ENCODE results near the gene PDSS2.

PDSS2 gene

DNA sequence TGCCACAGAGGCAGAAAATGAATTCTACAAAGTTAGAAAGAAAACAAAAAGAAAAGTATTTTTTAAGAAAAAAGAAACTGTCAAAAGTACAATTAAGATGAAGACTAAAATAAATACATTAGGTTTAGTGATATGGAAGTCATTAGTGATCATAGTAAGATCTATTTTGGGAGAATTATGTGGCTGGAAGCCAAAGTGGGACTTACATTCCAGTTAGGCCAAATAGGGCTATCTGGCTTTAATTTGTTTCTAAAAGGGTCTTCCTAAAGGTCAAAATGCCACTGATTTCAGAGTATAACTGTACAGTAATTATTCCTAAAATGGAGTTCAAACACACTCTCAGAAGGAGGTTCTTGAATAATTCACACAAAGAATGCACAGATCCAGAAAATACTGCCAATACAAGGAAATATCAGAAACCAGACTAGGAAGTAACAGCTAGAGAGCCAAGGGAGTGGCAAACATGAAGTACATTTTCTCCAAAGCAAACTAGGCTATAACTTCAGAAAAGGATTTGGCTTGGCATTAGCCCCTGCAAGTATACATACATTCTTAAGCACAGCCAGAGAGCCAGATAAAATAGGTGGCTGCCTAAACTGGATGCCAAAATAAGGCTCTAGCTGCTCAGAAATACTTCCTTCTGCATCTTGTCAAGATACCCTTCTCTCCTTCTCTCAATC lies 45.3 kb downstream of the PDSS2 start:
- TF ChIP-seq Cebpa-rat (IDR thresholded peaks at IDR 0.05) = no peak
- H3K4me2 ChIP-seq = no peak overlapping the region
- no peak overlapping the region for H3K9ac ChIP-seq
- peaks cover 0 to 6% (median 2%) of the 10 kb centered on the region in 10 experiments; a peak in 6 of 20 replicates for H3K4me1 ChIP-seq
- H3K27ac ChIP-seq = no peak overlapping the region
- H3K9me3 ChIP-seq (replicated peaks in 1 of 11) = 0 out of 22 replicates have a peak, but pooled peaks cover 0 to 5% (median 0%) of the 10 kb centered on the region in 11 experiments
- H3K36me3 ChIP-seq = peaks cover 0 to 7% (median 0%) of the 10 kb centered on the region in 11 experiments; a peak in 2 of 22 replicates
- no peaks in the 10 kb centered on the region for H3K27me3 ChIP-seq
- no peak overlapping the region for H3K4me3 ChIP-seq
- H4K20me1 ChIP-seq = no peaks in the 10 kb centered on the region; a peak in 1 of 22 replicates

DNA sequence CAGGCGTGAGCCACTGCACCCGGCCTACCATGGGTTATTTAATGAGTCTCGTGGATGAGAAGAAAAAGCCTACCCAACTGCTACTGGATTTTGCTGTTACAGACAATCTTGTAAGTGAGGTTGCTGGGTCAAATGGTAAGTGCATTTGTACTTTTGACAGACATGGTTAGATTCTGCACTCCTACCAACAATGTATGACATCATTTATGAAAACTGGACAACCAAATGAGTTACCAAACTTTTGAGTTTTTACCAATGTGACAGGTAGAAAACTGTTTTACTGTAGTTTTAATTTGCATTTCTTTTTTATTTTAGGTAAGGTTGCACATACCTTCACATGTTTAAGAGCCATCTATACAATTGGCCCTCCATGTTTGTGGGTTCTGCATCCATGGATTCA lies 48.2 kb downstream of the PDSS2 start:
- Histone ChIP-seq H4K20me1 (no peaks in the 10 kb centered on the region; a peak in 1 of 22 replicates), H3K9ac (no peak overlapping the region)
- no peak for TF ChIP-seq Cebpa-rat (IDR thresholded peaks at IDR 0.05)

GRCh38 chr6:107409942-107410341 lies 49.4 kb downstream of the PDSS2 start:
- Histone ChIP-seq H3K9me3 (replicated peaks in 1 of 11) (peaks cover 6 to 19% (median 14%) of the 10 kb centered on the region in 11 experiments), H3K4me2 (no peak overlapping the region), H3K27me3 (no peaks in the 10 kb centered on the region), H3K36me3 (peaks cover 0 to 9% (median 0%) of the 10 kb centered on the region in 11 experiments; a peak in 4 of 22 replicates), H3K27ac (no peak overlapping the region), H3K4me3 (no peak overlapping the region), H3K4me1 (no peaks in the 10 kb centered on the region), H3K9ac (no peak overlapping the region), H4K20me1 (no peaks in the 10 kb centered on the region)
- TF ChIP-seq Cebpa-rat (IDR thresholded peaks at IDR 0.05) = no peak

More for the DNA sequence above, 48.2 kb downstream of the PDSS2 start:
- no peak overlapping the region for H3K4me3 ChIP-seq
- peaks cover 0 to 7% (median 0%) of the 10 kb centered on the region in 11 experiments; a peak in 2 of 22 replicates for H3K36me3 ChIP-seq
- peaks cover 0 to 7% (median 2%) of the 10 kb centered on the region in 11 experiments; a peak in 7 of 22 replicates for H3K9me3 ChIP-seq (replicated peaks in 1 of 11)
- no peaks in the 10 kb centered on the region for H3K4me1 ChIP-seq
- no peak overlapping the region for H3K27ac ChIP-seq
- H3K4me2 ChIP-seq = no peak overlapping the region
- H3K27me3 ChIP-seq = no peaks in the 10 kb centered on the region

- Histone ChIP-seq H3K27me3 (no peaks in the 10 kb centered on the region), H3K4me3 (no peak overlapping the region), H3K27ac (no peak overlapping the region)
These were observed 50.6 kb downstream of the PDSS2 start for GRCh38 chr6:107408714-107409113.

DNA sequence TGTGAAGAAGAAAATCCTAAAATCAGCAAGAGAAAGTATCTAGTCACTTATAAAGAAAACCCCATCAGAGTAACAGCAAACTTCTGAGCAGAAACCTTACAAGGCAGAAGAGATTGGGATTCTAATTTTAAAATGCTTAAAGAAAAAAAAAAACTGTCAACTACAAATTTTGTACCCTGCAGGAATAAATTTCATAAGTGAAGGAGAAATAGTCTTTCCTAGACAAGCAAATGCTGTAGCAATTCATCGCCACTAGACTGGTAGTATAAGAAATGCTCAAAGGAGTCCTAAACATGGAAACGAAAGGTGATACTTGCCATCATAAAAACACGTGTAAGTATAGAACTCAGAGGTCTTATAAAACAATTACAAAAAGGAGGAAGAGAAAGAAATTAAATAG lies 54.4 kb downstream of the PDSS2 start:
- H3K9me3 ChIP-seq (replicated peaks in 1 of 11) = peaks cover 53 to 65% (median 61%) of the 10 kb centered on the region in 11 experiments

More at GRCh38 chr6:107408714-107409113, 50.6 kb downstream of the PDSS2 start:
- no peak overlapping the region for H3K9ac ChIP-seq
- peaks cover 18 to 31% (median 26%) of the 10 kb centered on the region in 11 experiments for H3K9me3 ChIP-seq (replicated peaks in 1 of 11)
- no peak overlapping the region for H3K4me2 ChIP-seq
- H3K4me1 ChIP-seq = no peaks in the 10 kb centered on the region
- no peaks in the 10 kb centered on the region for H4K20me1 ChIP-seq
- peaks cover 0 to 21% (median 6%) of the 10 kb centered on the region in 11 experiments; a peak in 15 of 22 replicates for H3K36me3 ChIP-seq
- TF ChIP-seq Cebpa-rat (IDR thresholded peaks at IDR 0.05) = no peak

GRCh38 chr6:107402533-107402932 lies 56.8 kb downstream of the PDSS2 start:
- Histone ChIP-seq H3K9me3 (replicated peaks in 1 of 11) (peaks cover 55 to 73% (median 66%) of the 10 kb centered on the region in 11 experiments), H3K36me3 (peaks cover 20 to 60% (median 32%) of the 10 kb centered on the region in 11 experiments; a peak in 20 of 22 replicates)
- no peak for TF ChIP-seq Cebpa-rat (IDR thresholded peaks at IDR 0.05)

More for the DNA sequence above, 54.4 kb downstream of the PDSS2 start:
- Histone ChIP-seq H3K27me3 (no peaks in the 10 kb centered on the region), H3K9ac (no peak overlapping the region), H3K4me2 (no peak overlapping the region), H4K20me1 (no peaks in the 10 kb centered on the region), H3K4me1 (no peaks in the 10 kb centered on the region), H3K4me3 (no peak overlapping the region), H3K36me3 (peaks cover 20 to 51% (median 31%) of the 10 kb centered on the region in 11 experiments; a peak in 20 of 22 replicates), H3K27ac (no peak overlapping the region)
- no peak for TF ChIP-seq Cebpa-rat (IDR thresholded peaks at IDR 0.05)

DNA sequence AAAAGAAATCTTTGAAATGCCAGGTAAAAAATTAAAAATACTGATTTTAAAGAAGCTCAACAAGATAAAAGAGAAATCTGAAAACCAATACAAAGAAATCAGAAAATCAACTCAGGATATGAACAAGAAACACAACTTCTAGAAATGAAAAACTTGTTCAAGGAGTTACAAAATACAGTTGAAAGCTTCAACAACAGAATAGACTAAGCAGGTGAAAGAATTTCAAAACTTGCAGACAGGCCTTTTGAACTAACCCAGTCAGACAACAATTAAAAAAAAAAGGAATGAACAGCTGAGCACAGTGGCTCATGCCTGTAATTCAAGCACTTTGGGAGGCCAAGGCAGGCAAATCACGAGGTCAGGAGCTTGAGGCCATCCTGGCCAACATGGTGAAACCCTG lies 57.8 kb downstream of the PDSS2 start:
- TF ChIP-seq Cebpa-rat (IDR thresholded peaks at IDR 0.05) = no peak
- Histone ChIP-seq H3K4me1 (no peaks in the 10 kb centered on the region), H3K27me3 (no peaks in the 10 kb centered on the region), H3K36me3 (peaks cover 20 to 64% (median 32%) of the 10 kb centered on the region in 11 experiments; a peak in 20 of 22 replicates), H3K9ac (no peak overlapping the region), H3K9me3 (replicated peaks in 1 of 11) (peaks cover 59 to 82% (median 70%) of the 10 kb centered on the region in 11 experiments), H3K27ac (no peak overlapping the region), H3K4me3 (no peak overlapping the region), H4K20me1 (no peaks in the 10 kb centered on the region), H3K4me2 (no peak overlapping the region)

More at GRCh38 chr6:107402533-107402932, 56.8 kb downstream of the PDSS2 start:
- Histone ChIP-seq H3K4me2 (no peak overlapping the region), H3K9ac (no peak overlapping the region), H3K4me1 (no peaks in the 10 kb centered on the region), H4K20me1 (no peaks in the 10 kb centered on the region), H3K4me3 (no peak overlapping the region), H3K27ac (no peak overlapping the region), H3K27me3 (no peaks in the 10 kb centered on the region)

GRCh38 chr6:107400616-107401147 lies 58.7 kb downstream of the PDSS2 start:
- H3K36me3 ChIP-seq = peaks cover 20 to 71% (median 32%) of the 10 kb centered on the region in 11 experiments; a peak in 20 of 22 replicates
- no peak overlapping the region for H3K27ac ChIP-seq
- H3K4me1 ChIP-seq = no peaks in the 10 kb centered on the region
- peaks cover 63 to 81% (median 73%) of the 10 kb centered on the region in 11 experiments for H3K9me3 ChIP-seq (replicated peaks in 1 of 11)
- TF ChIP-seq Cebpa-rat (IDR thresholded peaks at IDR 0.05) = no peak
- no peak overlapping the region for H3K4me2 ChIP-seq
- no peak overlapping the region for H3K9ac ChIP-seq
- no peaks in the 10 kb centered on the region for H4K20me1 ChIP-seq
- H3K27me3 ChIP-seq = no peaks in the 10 kb centered on the region
- H3K4me3 ChIP-seq = no peak overlapping the region

- Histone ChIP-seq H3K9ac (no peak overlapping the region), H3K4me1 (no peaks in the 10 kb centered on the region), H3K9me3 (replicated peaks in 1 of 11) (peaks cover 62 to 81% (median 72%) of the 10 kb centered on the region in 11 experiments), H3K4me3 (no peak overlapping the region), H3K27me3 (no peaks in the 10 kb centered on the region), H3K4me2 (no peak overlapping the region), H3K27ac (no peak overlapping the region), H4K20me1 (no peaks in the 10 kb centered on the region), H3K36me3 (peaks cover 20 to 69% (median 33%) of the 10 kb centered on the region in 11 experiments; a peak in 20 of 22 replicates)
- TF ChIP-seq Cebpa-rat (IDR thresholded peaks at IDR 0.05) = no peak
These were observed 59.4 kb downstream of the PDSS2 start for GRCh38 chr6:107399935-107400334.
